Activated CD4-positive, alpha-beta T cell treated with anti-CD3 and anti-CD28 coated beads for 48 hours (primary cell): ENCODE data around the gene NT5M.

ENCODE experiments used
- DNase-seq: peaks from one replicate; pipeline ENCODE4 v3.0.0-alpha.2; 2020

Gene NT5M

GRCh38 chr17:17303847-17304490 is 796 bp downstream of the NT5M start:
- no peak for DNase-seq

DNA sequence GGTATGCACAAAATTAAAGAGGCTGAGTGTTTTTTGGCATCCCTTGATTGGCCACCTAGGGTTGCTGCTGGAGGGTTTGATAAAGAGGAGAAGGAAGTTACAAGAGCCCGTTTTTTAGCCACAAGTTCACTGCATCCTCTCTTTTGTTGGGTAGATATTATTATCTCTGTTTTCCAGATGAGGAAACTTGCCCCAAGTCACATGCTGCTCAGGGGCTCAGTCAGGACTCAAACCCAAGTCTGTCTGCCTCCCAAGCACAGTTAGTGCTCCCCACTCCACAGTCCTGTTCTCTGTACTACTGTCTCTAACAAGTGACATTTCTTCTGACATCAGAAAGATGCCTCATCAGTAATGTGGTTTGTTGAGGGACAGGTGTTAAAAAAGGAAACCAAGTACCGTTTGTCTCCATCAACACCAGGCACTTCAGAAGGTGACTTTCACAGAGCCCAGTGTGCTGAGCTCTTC is 1.4 kb downstream of the NT5M start:
- peak; percentile 35 for DNase-seq

GRCh38 chr17:17305281-17305801 is 2.2 kb downstream of the NT5M start:
- DNase-seq = peak; percentile 62

DNA sequence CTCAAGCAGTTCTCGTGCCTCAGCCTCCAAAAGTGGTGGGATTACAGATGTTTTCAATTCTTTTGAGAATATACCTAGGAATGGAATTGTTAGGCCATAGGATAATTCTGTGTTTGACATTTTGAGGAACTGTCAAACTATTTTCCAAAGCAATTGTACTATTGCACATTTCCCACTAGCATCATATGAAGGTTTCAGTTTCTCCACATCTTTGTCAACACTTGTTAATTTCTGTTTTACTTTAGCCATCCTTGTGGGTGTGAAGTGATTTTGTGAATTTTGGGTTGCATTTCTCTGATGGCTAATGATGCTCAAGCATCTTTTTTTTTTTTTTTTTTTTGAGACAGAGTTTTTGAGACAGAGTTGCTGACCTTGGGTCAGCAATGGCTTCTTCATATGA is 6.2 kb downstream of the NT5M start:
- DNase-seq = no peak

DNA sequence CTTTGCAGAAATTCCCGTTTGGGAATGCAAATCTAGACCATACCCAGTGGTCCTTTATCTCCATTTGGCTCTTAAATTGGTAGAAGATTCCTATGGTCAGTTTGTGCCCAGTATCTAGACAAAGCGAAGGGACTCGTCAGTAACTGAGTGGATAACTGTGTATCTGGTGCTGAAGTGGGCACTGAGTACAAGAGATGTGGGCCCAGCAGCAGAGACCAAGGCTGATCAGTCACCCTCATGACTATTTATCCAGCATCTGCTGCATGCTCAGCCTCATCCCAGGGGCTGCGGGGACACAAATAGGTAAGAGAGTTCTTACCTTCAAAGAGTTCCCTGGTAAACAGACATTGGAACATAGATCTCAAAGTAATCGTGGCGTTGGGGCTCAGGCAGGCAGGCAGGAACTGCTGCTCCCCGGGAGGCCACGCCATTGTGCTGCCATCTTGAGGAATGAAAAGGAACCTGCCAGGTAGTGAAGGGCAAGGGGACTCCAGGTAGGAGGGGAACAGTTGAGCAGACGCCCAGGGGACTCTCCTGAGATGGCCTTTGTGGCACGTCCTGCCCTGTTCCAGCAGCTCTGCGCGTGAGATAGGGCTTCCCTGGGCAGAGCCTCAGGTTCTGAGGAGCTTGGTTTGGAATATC is 10.3 kb downstream of the NT5M start:
- DNase-seq = peak; percentile 79

DNA sequence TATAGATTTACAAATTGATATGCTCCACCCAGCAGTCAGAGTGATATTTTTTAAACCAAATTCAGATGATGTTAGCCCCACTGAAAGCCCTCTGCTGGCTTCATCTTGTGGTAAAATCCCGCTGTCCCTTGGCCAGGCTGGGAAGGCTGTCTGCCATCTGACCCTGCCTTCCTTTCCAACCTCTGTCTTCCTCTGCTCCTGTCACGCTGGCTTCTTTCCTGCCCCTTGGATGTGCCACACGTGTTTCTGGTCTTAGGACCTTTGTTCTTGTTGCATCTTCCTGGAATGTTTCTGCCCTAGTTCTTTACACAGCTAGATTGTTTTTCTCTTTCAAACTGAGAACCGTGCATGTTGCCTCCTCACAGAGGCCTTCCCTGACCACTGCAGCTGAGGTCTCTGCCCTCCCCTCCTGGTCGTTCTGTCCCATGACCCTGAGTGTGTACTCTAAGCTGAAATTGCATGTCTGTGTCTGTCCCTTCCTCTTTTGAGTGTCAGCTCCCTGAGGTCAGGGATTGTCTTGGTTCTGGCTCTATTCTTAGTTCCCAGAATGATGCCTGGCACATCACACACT is 11.4 kb downstream of the NT5M start:
- DNase-seq = no peak

GRCh38 chr17:17315142-17315821 is 12.1 kb downstream of the NT5M start:
- no peak for DNase-seq

GRCh38 chr17:17320188-17320910 is 17.2 kb downstream of the NT5M start:
- DNase-seq = no peak

DNA sequence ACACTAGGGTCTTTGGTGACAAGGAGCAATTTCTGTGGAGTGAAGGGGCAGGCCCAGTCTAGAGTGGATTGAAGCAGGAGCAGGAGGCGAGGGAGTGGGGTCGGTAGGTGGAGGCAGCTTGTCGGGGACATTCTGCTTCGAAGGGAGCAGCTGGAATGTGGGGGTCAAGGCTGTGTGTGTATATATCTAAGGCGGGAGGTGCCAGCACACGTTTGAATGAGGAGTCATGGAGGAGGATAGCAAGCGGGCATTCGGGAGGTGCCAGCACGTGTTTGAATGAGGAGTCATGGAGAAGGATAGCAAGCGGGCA is 17.7 kb downstream of the NT5M start:
- DNase-seq = no peak

- no peak for DNase-seq
Observed at GRCh38 chr17:17321356-17322025, 18.3 kb downstream of the NT5M start.

DNA sequence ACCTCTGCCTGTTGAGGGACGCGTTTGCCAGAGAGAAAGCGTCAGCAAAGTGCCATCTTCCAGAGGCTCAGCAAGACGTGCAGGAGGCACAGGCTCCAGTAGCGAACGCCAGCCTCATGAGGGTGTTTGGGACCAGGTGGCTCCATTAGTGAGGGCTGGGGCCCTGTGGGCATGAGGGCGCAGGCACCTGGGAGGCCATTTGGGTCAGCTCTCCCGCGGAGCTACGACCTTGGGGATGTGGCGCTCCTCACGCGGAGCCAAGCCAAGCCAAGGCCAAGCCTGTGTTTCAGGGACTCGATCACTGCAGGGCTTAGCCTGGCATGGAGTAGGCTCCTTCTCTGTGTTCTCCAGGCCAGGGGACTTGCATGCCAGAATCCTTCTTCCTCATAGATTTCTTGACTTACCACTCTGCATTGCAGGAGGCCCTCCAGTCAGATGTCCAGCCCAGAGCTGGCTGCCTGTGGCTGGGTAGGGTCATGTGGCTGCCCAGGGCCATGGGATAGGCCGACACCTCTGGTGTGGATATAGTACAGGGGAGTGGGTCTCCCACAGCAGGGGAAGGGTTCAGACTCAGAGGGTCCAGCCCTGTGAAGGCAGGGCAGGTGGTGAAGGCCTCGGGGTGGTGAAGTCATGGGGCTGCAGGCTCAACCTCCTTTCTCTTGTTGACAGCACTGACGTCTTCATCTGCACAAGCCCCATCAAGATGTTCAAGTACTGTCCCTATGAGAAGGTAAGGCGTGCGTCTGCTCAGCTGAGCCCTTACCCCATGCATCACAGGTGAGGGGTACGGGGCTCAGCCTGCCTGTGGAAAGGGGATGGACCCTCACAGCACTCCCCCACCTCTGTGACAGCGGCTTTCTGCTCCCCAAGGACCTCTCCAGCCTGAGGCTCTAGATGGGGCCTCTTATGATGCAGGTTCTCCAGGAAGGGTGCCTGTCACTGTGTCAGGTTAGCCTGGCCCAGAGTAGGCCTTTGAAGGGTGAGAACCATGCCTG is 19.6 kb downstream of the NT5M start:
- DNase-seq = no peak

- DNase-seq = no peak
Observed at GRCh38 chr17:17324616-17325015, 21.4 kb downstream of the NT5M start.

GRCh38 chr17:17325228-17325627 is 22.1 kb downstream of the NT5M start:
- no peak for DNase-seq

DNA sequence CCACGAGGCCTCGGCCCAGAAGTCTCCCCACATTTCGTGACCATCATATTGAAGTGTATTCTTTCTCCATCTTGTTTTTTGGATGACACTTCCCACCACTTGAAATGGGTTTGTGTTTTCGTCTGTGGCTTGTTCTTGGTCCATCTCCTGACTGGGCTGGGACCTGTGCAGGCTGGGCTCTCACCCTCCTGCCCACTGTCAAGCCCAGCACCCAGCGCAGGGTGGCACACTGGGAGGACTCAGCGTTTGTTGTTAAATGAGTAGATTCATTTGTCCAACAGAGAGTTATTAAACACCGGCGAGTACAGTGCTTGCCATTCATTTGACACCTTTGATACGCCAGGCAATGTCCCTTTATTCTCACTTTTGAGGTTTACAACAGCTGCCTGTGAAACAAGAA is 22.6 kb downstream of the NT5M start:
- DNase-seq = no peak

DNA sequence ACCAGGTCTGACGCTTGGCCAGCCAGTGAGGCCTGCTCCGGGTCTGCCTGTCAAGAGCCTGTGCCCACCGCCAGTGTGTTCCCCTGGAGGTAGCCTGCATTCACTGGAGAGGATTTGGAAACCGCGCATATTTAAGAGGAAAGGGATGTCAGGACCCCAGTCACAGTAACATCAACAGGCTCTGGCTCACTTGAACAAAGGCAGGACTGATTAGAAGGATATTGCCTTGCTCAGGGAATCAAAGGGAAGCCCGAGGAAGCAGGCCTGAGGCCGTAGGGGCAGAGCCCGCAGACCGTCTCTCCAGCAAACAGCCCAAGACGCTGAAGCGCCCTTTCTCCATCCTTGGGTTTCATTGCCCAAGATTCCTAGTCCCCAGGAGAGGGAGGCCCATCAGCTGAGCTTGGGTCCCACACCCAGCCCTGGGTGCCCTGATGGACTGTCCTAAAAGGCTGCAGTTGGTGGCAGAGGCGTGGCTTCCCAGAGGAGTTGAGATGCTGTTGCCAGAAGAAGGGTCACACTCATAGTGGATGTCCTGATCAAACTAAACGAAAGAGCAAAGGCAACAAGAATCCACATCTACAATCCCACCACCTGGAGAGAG is 23.2 kb downstream of the NT5M start:
- no peak for DNase-seq

GRCh38 chr17:17328251-17328650 is 25.1 kb downstream of the NT5M start:
- DNase-seq = no peak

- no peak for DNase-seq
Observed at GRCh38 chr17:17341452-17341851, 38.3 kb downstream of the NT5M start.

- no peak for DNase-seq
Observed at GRCh38 chr17:17342242-17342945, 39.2 kb downstream of the NT5M start.

DNA sequence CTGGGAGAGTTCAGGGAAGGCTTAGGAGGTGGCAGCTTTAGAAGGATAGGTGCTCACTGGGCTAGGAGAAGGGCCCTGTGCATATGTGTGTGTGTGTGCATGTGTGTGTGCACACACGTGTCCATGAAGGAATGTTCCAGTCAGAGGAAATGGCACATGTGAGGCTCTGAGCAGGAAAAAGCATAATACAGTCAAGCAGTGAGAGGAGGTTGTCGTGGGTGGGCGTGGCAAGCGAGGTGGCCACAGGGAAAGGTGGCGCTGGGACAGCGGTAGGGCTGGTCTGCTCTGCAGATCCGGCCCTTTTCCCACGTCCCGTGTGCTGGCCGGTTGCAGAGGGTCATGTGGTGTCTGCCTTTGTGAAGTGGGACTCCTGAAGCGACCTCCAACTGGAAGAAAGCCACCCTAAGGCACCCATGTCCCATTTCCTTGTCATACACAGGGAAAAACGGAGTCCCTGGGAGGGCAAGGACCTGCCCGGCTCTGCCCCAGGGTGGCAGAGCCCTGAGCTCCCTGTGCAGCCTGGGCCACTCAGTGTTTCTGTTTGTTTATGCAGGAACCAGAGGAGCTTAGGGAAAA is 40.1 kb downstream of the NT5M start:
- no peak for DNase-seq
